Muscle layer of duodenum (tissue), 2 donors: ENCODE measurements around the gene CLEC6A.
"Not testable (repeated sequence)": the region's sequence is repeated elsewhere in the genome, so short reads cannot be mapped to it uniquely, and the experiment has no call there.

ENCODE experiments used
- H3K27ac ChIP-seq: one replicate; pipeline ENCODE4 v1.7.0; 2013; ENCODE audit warnings: mild to moderate bottlenecking, low read length
- H3K27me3 ChIP-seq: one replicate; pipeline ENCODE4 v1.7.0; 2013; ENCODE audit warnings: low read depth, mild to moderate bottlenecking, control low read depth, low read length
- H3K36me3 ChIP-seq, 2 donors: one replicate each; pipeline ENCODE4 v1.7.0; 2013; ENCODE audit warnings: low read length in 2 of 2, control low read depth in 1 of 2, mild to moderate bottlenecking in 1 of 2; ENCODE audit not compliant: insufficient read depth in 2 of 2, control insufficient read depth in 1 of 2
- H3K4me1 ChIP-seq, 2 donors: one replicate each; pipeline ENCODE4 v1.7.0; 2013; ENCODE audit warnings: low read length in 2 of 2, mild to moderate bottlenecking in 2 of 2, control low read depth in 1 of 2, moderate library complexity in 1 of 2; ENCODE audit not compliant: insufficient read depth in 2 of 2, control insufficient read depth in 1 of 2
- H3K4me3 ChIP-seq, 2 donors: one replicate each; pipeline ENCODE4 v1.7.0; 2013; ENCODE audit warnings: low read length in 2 of 2, low read depth in 1 of 2, mild to moderate bottlenecking in 1 of 2
- H3K9me3 ChIP-seq, 2 donors: one replicate each; pipeline ENCODE4 v1.7.0; 2013; ENCODE audit warnings: low read length in 2 of 2, control low read depth in 1 of 2, mild to moderate bottlenecking in 1 of 2; ENCODE audit not compliant: control insufficient read depth in 1 of 2
- donor health status: healthy.

Gene CLEC6A

GRCh38 chr12:8455727-8456360 lies at the start of gene CLEC6A:
CLEC6A (plus strand) TSS chr12:8455962; CDS start chr12:8456112, 150 bp downstream.
- no peaks in the 10 kb centered on the region for H3K36me3 ChIP-seq
- H3K4me1 ChIP-seq, result no peaks in the 10 kb centered on the region
- H3K27me3 ChIP-seq, result no peaks in the 10 kb centered on the region
- H3K4me3 ChIP-seq, result no peak within 1 kb of the TSS
- H3K27ac ChIP-seq, result no peak within 1 kb of the TSS
- no peaks in the 10 kb centered on the region for H3K9me3 ChIP-seq

GRCh38 chr12:8419576-8419975 lies 36.2 kb upstream of the CLEC6A start:
- not testable (repeated sequence) for H3K4me3 ChIP-seq, H3K4me1 ChIP-seq, H3K36me3 ChIP-seq, H3K27me3 ChIP-seq, H3K27ac ChIP-seq, H3K9me3 ChIP-seq

- no peaks in the 10 kb centered on the region for H3K9me3 ChIP-seq
- no peak overlapping the region for H3K27ac ChIP-seq
- no peaks in the 10 kb centered on the region for H3K4me1 ChIP-seq
- no peaks in the 10 kb centered on the region for H3K27me3 ChIP-seq
- H3K36me3 ChIP-seq, result no peaks in the 10 kb centered on the region
- H3K4me3 ChIP-seq, result no peak overlapping the region
These were observed 35.3 kb upstream of the CLEC6A start for GRCh38 chr12:8420506-8420905.

- not testable (repeated sequence) for H3K36me3 ChIP-seq, H3K4me1 ChIP-seq, H3K4me3 ChIP-seq, H3K27ac ChIP-seq, H3K9me3 ChIP-seq, H3K27me3 ChIP-seq
These were observed 11.1 kb upstream of the CLEC6A start for GRCh38 chr12:8444536-8445278.

DNA sequence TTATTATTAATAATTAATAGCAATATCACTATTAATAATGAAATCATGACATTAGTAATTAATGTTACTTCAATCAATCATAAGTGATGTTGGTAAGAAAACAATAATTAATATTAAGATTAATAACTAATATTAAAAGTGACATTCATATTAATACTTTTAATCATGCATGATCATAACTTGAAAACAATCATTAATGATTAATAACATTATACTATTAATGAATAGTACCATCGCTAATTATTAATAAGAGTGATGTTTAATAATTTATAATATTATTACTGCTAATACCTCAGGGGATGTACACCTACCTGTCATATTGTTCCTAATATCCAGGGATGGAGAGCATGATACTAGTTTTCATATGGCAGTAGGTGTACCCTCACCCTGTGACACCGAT lies 10.0 kb upstream of the CLEC6A start:
- Histone ChIP-seq H3K27ac (no peak overlapping the region), H3K4me1 (no peaks in the 10 kb centered on the region), H3K27me3 (no peaks in the 10 kb centered on the region), H3K9me3 (no peaks in the 10 kb centered on the region), H3K4me3 (no peak overlapping the region), H3K36me3 (no peaks in the 10 kb centered on the region)

DNA sequence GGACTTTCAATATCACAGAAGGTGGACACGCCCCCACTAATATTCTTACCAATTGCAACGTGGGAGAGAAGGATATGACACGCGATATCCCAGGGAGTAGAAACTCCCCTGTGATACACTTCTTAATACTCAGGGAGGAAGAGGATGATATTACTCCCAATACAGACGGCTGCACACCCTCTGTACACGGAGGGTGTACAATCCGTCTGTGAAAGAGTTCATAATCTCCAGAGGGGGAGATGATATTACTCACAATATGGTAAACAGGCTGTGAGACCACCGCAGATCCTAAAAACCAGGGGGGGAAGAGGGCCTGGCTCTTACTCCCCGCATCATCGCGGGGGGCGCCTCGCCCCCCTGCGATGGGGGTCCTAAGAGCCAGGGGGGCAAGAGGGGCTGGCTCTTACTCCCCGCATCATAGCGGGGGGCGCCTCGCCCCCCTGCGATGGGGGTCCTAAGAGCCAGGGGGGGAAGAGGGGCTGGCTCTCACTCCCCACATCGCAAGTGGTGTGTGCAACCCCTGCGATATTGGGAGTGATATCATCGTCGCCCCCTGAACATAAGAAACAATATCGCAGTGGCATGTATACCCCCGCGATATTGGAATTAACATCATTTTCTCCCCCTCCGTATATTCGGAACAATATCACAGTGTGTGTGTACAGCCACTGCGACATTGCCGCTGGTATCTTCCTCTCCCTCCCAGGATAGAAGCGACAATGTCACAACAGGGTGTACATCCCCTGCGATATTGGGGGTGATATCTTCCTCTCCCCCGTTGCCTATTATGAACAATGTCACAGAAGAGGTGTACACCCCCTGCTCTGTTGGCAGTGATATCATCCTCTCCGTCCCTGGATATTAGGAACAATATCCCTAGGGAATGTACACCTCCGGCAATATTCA lies 8.9 kb upstream of the CLEC6A start:
- Histone ChIP-seq H3K27ac (no peak overlapping the region), H3K4me3 (no peak overlapping the region), H3K27me3 (no peaks in the 10 kb centered on the region), H3K9me3 (no peaks in the 10 kb centered on the region), H3K36me3 (no peaks in the 10 kb centered on the region), H3K4me1 (no peaks in the 10 kb centered on the region)

GRCh38 chr12:8449355-8449859 lies 6.4 kb upstream of the CLEC6A start:
- no peak overlapping the region for H3K4me3 ChIP-seq
- no peaks in the 10 kb centered on the region for H3K9me3 ChIP-seq
- no peaks in the 10 kb centered on the region for H3K27me3 ChIP-seq
- no peak overlapping the region for H3K27ac ChIP-seq
- no peaks in the 10 kb centered on the region for H3K4me1 ChIP-seq
- no peaks in the 10 kb centered on the region for H3K36me3 ChIP-seq

DNA sequence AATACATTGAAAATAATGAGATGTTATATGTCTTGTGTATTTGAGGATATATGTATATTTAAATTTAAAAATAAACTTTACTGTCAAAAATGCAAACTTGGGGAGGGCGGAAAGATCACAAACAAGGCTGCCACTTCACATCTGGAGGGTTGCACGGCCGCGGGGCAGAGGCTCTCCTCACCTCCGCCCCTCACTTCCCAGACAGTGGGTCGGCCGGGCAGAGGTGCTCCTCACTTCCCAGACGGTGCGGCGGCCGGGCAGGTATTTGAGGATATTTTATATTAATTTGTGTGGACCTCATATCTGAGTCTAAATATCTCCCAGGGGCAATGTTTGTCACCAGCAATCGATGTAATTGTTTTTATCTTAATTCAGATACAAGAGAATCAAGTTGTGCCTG lies 3.7 kb upstream of the CLEC6A start:
- H3K9me3 ChIP-seq, result no peaks in the 10 kb centered on the region
- H3K4me3 ChIP-seq, result no peak overlapping the region
- no peak overlapping the region for H3K27ac ChIP-seq
- H3K27me3 ChIP-seq, result no peaks in the 10 kb centered on the region
- H3K36me3 ChIP-seq, result no peaks in the 10 kb centered on the region
- no peaks in the 10 kb centered on the region for H3K4me1 ChIP-seq

GRCh38 chr12:8453021-8453513 lies 2.7 kb upstream of the CLEC6A start:
- Histone ChIP-seq H3K4me1 (no peaks in the 10 kb centered on the region), H3K36me3 (no peaks in the 10 kb centered on the region), H3K4me3 (no peak overlapping the region), H3K27me3 (no peaks in the 10 kb centered on the region), H3K27ac (no peak overlapping the region), H3K9me3 (no peaks in the 10 kb centered on the region)

DNA sequence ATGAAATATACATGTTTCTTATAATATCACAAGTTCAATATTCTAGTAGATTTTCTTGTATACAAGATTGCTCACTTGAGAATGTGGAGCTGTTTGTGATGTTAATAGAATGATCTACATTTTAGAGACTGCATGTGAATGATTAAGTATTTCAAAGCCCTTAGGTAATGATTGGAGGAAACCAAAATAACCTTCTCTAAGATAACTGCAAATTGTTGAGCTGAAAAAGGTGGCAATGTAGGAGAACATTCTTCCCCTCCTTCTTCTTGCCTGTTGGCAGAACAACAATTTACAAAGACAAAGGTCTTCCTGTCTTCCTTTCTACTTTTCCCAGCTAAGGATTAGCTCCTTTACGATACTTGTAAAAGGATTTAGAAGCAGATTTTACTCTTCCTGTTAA lies 2.0 kb upstream of the CLEC6A start:
- Histone ChIP-seq H3K9me3 (no peaks in the 10 kb centered on the region), H3K27me3 (no peaks in the 10 kb centered on the region), H3K4me1 (no peaks in the 10 kb centered on the region), H3K4me3 (no peak overlapping the region), H3K27ac (no peak overlapping the region), H3K36me3 (no peaks in the 10 kb centered on the region)

- no peaks in the 10 kb centered on the region for H3K36me3 ChIP-seq
- H3K27me3 ChIP-seq, result no peaks in the 10 kb centered on the region
- H3K4me3 ChIP-seq, result no peak overlapping the region
- no peaks in the 10 kb centered on the region for H3K9me3 ChIP-seq
- no peak overlapping the region for H3K27ac ChIP-seq
- H3K4me1 ChIP-seq, result no peaks in the 10 kb centered on the region
These were observed 491 bp upstream of the CLEC6A start for GRCh38 chr12:8455271-8455670.
